H1 (cell line): ENCODE results near the gene TUBA8. TPM values are rescaled to one million over a fixed set of nuclear protein-coding genes. Genes with fewer than 3 reads are reported as not detected.
A peak's percentile ranks its signal among the peaks of the same experiment; 100 is the strongest.

Experiments
- CHD2 ChIP-seq: IDR thresholded peaks from 2 replicates; pipeline ENCODE4 v1.6.1; 2012; ENCODE audit warnings: low read length, improper control_type of control experiment
- EZH2 ChIP-seq: fragments of 200-600 bp; sonication (generic); IDR thresholded peaks from 2 replicates; pipeline ENCODE4 v1.7.1; 2012; ENCODE audit warnings: low read depth, mild to moderate bottlenecking, moderate library complexity, low read length, inconsistent platforms; ENCODE audit not compliant: severe bottlenecking
- KDM1A ChIP-seq: fragments of 200-600, 300-600 bp; sonication (generic); IDR thresholded peaks from 2 replicates; pipeline ENCODE4 v1.7.1; 2016; ENCODE audit warnings: mild to moderate bottlenecking, low read length, borderline replicate concordance
- RAD21 ChIP-seq, 2 experiments: IDR thresholded peaks in 1 of 2; conservative IDR thresholded peaks in 1 of 2; 2 replicates each; pipeline ENCODE4 v1.6.1; 2011; ENCODE audit warnings: low read depth in 2 of 2, low read length in 2 of 2, improper control_type of control experiment in 1 of 2, inconsistent platforms in 1 of 2, mild to moderate bottlenecking in 1 of 2, moderate library complexity in 1 of 2
- RNF2 ChIP-seq: fragments of 200-900, 300-1000 bp; sonication (generic); IDR thresholded peaks from 2 replicates; pipeline ENCODE4 v1.7.1; 2016; ENCODE audit warnings: borderline replicate concordance, low read depth, mild to moderate bottlenecking, antibody characterized with exemption, low read length; ENCODE audit not compliant: poor library complexity, severe bottlenecking; ENCODE audit errors: missing control alignments
- polyA plus RNA-seq, 7 experiments: library from polyadenylated mRNA; depleted of rRNA in 3 of 7; stranded (reverse) in 5 of 7; unstranded in 2 of 7; fragments of >200 nt in 5 of 7; fragments of 200-250 nt in 2 of 7; gene quantifications; 1 replicate in 5 of 7; 2 replicates in 1 of 7; 4 replicates in 1 of 7; pipeline versions ENCODE4 v1.2.1 to v1.2.3, GENCODE V29; 2011 to 2013; ENCODE audit warnings: missing spikeins in 2 of 7, mixed read lengths in 2 of 7
- total RNA-seq: library from RNA; stranded (reverse); fragmentation: NEBNext Ultra II Directional; extraction: Animal tissue kit (Norgen Biotek cat#: 25700); gene quantifications from 2 replicates; pipeline ENCODE4 v1.2.1, GENCODE V29; 2021

Gene TUBA8
- total and polyA plus RNA-seq, 2 of the 8 experiments (the other 6 are each of a cell fraction or from before 2014, with no cell fraction given) = 1.0 to 4.0 TPM

DNA sequence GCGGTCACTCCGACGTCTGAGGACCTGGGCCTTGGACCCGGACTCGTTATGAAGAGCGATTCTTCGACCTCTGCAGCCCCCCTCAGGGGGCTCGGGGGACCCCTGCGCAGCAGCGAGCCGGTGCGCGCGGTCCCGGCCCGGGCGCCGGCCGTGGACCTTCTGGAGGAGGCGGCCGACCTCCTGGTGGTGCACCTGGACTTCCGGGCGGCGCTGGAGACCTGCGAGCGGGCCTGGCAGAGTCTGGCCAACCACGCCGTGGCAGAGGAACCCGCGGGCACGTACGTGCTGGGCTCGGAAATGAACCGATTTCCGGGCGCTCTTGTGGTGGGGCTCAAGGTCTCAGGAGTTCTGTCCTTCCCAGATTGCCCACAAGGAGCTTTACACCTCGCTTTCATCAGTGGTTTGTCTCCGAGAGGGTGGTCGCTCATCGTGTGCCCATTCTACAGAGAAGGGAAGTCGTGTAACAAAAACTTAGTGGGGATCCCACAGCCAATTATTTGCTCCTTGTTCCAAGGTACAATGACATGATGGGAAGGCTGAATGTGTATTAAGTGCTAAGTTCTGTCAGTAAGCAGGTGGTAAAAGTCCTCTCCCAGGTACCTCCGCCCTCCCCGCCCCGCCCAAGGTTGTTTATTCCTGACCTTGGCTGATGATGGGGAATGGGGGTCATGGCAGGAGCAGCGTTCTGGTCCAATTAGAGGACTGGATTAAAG, 32.1 kb upstream of the TUBA8 start (continued):
- TF ChIP-seq RAD21 (IDR thresholded peaks at IDR 0.05 in 1 of 2, conservative IDR thresholded peaks at IDR 0.05 in 1 of 2; ENCODE audit: low read depth in 2 of 2, low read length in 2 of 2) (0 out of 4 replicates have a peak, but pooled peaks of 1 of the 2 experiments have one; percentile 6), RNF2 (no peak), KDM1A (0 out of 2 replicates have a peak, but pooled peaks have one; percentile 65), EZH2 (no peak), CHD2 (no peak)
